Smooth muscle cell of the coronary artery (primary cell): ENCODE results near the gene ZNF723. TPM values are rescaled to one million over a fixed set of nuclear protein-coding genes. Genes with fewer than 3 reads are reported as not detected.

Source experiments
- total RNA-seq: library from RNA; depleted of rRNA; stranded (reverse); fragments of >200 nt; gene quantifications from 2 replicates; pipeline ENCODE4 v1.2.3, GENCODE V29; 2014; ENCODE audit warnings: low replicate concordance

ZNF723 gene
- total RNA-seq = not detected in 2 replicates

DNA sequence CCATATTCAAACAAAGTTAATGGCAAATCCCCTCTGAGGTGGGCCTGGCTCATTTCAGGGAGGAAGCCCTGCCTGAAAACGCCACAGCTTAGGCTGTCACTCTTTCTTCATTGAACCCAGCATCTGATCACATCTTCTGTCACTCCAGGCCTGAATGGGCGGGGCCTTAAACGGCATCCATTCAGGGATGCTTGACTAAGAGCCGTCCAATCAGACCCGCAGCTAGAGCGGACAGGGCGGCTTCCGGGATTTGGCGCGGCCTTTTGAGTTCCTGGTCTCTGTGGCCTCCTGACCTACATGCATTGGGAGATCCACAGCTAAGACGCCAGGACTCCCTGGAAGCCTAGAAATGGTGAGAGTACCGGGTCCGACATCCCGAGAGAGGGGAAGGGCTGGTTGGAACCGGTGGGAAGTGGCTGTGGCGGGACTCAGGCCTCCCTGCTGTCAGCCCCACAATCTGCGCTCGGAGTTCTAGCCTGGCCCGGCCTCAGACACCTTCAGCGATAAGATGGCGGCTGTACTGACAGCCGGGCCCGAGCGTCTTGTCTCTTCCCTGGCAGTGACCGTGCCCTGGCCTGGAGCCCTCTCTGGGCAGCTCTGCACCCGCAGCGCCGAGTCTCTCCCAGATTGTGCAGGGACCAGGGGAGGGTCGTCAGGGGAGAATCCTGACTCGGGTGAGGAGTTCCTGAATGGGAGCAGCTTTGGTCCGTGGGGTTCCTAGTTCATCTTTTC is at the start of gene ZNF723:
TSS of gene ZNF723 (plus strand) at position 261 of the 732 bp plus-strand sequence. CDS start at position 350, 89 bp downstream.

DNA sequence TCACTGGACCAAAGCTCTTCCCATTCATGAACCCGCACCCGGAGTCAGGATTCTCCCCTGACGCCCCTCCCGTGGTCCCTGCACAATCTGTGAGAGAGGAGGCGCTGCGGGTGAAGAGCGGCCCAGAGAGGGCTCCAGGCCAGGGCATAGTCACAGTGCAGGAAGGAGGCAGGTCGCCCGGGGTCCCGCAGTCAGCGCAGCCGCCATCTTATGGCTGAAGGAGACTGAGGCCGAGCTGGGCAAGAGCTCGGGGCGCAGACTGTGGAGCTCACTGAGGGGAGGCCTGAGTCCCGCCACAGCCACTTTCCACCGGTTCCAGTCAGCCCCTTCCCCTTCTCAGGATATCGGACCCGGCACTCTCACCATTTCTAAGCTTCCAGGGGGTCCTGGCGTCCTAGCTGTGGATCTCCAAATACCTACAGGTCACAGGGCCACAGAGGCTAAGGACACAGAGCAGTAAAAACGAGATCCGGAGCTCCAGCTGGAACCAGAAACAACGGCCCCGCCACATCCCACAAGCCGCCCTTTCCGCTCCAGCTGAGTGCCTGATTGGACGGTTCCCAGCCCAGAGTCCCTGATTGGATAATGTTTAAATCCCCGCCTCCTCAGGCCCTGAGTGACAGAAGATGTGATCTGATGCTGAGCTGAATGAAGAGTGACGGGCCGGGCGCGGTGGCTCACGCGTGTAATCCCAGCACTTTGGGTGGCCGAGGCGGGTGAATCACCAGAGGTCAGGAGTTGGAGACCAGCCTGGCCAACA is 48.3 kb upstream of the ZNF723 start, which contains the start of gene ZNF99:
TSS of gene ZNF99 (minus strand) at position 501 of the 760 bp plus-strand sequence. CDS start at position 366, 135 bp downstream.

Other genes starting within 250 kb of the ZNF723 start
- 0.12 and 0.38 TPM in 2 replicates for gene ZNF492, start 198.0 kb upstream of the ZNF723 start, total RNA-seq
- not detected in 2 replicates for gene ZNF99, start 48.1 kb upstream of the ZNF723 start, total RNA-seq
- 0.12 and 0.23 TPM in 2 replicates for gene ZNF728, start 170.9 kb downstream of the ZNF723 start, total RNA-seq